ENCODE results near the gene ZNF385B.

Gene ZNF385B

GRCh38 chr2:179824961-179825360 is 36.5 kb downstream of the ZNF385B start:
- Histone ChIP-seq H3K79me2 (ENCODE audit: low read length) (no peaks in the 10 kb centered on the region), H2AFZ (ENCODE audit: low read length) (no peak overlapping the region), H3K4me2 (ENCODE audit: low read depth, low read length) (no peak overlapping the region), H3K4me3 (ENCODE audit: low read length) (no peak overlapping the region), H3K4me1 (ENCODE audit: low read length) (no peaks in the 10 kb centered on the region), H3K27ac (ENCODE audit: low read length) (no peak overlapping the region), H4K20me1 (ENCODE audit: insufficient read depth, low read length) (no peaks in the 10 kb centered on the region), H3K9me2 (replicated peaks; ENCODE audit: insufficient read depth, low read length) (no peaks in the 10 kb centered on the region), H3K9ac (ENCODE audit: low read length) (no peak overlapping the region), H3F3A (ENCODE audit: insufficient read depth, low read length) (no peaks in the 10 kb centered on the region), H3K27me3 (replicated peaks; ENCODE audit: insufficient read depth, low read length) (no peaks in the 10 kb centered on the region), H3K36me3 (replicated peaks; ENCODE audit: insufficient read depth, low read length) (no peaks in the 10 kb centered on the region), H3K9me3 (replicated peaks; ENCODE audit: insufficient read depth, low read length) (no peaks in the 10 kb centered on the region)
- no peak for DNase-seq
- TF ChIP-seq EZH2phosphoT487 (IDR thresholded peaks at IDR 0.05; ENCODE audit: low read length) (no peak), EZH2 (optimal IDR thresholded peaks at IDR 0.05; ENCODE audit: low read depth, low read length) (no peak), CTCF (IDR thresholded peaks at IDR 0.05; ENCODE audit: low read length) (no peak)

DNA sequence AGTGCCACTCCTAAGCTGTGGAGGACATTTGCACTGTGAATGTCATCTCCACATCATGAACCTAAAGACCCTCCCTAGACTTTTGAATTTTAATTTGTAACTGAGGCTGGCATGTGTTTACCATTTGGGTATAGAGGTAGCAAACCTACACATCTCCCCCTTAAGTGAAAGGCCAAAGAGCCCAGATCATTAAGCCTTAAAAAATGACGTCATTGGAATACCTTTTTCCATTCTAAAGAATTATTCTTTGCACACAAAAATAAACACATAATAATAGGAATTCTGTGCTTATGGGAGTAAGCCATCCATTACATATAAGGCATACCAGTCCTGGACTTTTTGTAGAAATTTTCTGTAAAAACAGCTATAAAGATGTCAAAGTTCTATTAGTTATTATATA is 38.9 kb downstream of the ZNF385B start:
- H3K4me2 ChIP-seq (ENCODE audit: low read depth, low read length) = no peak overlapping the region
- H3K9me3 ChIP-seq (replicated peaks; ENCODE audit: insufficient read depth, low read length) = no peaks in the 10 kb centered on the region
- H3K79me2 ChIP-seq (ENCODE audit: low read length) = no peaks in the 10 kb centered on the region
- no peaks in the 10 kb centered on the region for H3K36me3 ChIP-seq (replicated peaks; ENCODE audit: insufficient read depth, low read length)
- no peak overlapping the region for H2AFZ ChIP-seq (ENCODE audit: low read length)
- no peaks in the 10 kb centered on the region for H3K9me2 ChIP-seq (replicated peaks; ENCODE audit: insufficient read depth, low read length)
- no peak for TF ChIP-seq EZH2 (optimal IDR thresholded peaks at IDR 0.05; ENCODE audit: low read depth, low read length)
- TF ChIP-seq EZH2phosphoT487 (IDR thresholded peaks at IDR 0.05; ENCODE audit: low read length) = no peak
- no peak for TF ChIP-seq CTCF (IDR thresholded peaks at IDR 0.05; ENCODE audit: low read length)
- H3K9ac ChIP-seq (ENCODE audit: low read length) = no peak overlapping the region
- H4K20me1 ChIP-seq (ENCODE audit: insufficient read depth, low read length) = no peaks in the 10 kb centered on the region
- H3K27me3 ChIP-seq (replicated peaks; ENCODE audit: insufficient read depth, low read length) = no peaks in the 10 kb centered on the region
- no peaks in the 10 kb centered on the region for H3F3A ChIP-seq (ENCODE audit: insufficient read depth, low read length)
- DNase-seq = no peak
- H3K27ac ChIP-seq (ENCODE audit: low read length) = no peak overlapping the region
- no peak overlapping the region for H3K4me3 ChIP-seq (ENCODE audit: low read length)
- H3K4me1 ChIP-seq (ENCODE audit: low read length) = no peaks in the 10 kb centered on the region

DNA sequence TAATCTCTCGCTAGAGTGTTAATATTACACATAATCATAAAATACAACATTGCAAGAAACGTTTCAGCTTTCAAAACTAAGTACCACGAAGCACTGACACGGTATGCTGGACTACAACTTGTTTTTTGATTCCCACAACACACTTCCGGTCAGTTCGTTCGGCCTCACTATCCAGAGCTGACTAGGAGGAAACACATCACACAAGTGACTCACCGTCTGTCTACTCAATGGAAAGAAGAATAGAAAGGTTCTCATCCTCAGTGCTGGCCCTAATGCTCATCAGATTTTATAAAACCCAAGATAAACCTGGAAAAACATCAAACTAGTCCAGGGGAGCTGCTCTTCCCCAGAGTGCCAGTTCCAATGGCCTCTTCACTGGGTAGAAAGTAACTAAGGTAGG is 42.9 kb downstream of the ZNF385B start:
- Histone ChIP-seq H3K4me2 (ENCODE audit: low read depth, low read length) (no peak overlapping the region), H3K27me3 (replicated peaks; ENCODE audit: insufficient read depth, low read length) (no peaks in the 10 kb centered on the region), H3K9ac (ENCODE audit: low read length) (no peak overlapping the region), H2AFZ (ENCODE audit: low read length) (no peak overlapping the region), H3K4me1 (ENCODE audit: low read length) (no peaks in the 10 kb centered on the region), H3K9me2 (replicated peaks; ENCODE audit: insufficient read depth, low read length) (no peaks in the 10 kb centered on the region), H3K36me3 (replicated peaks; ENCODE audit: insufficient read depth, low read length) (no peaks in the 10 kb centered on the region), H3K4me3 (ENCODE audit: low read length) (no peak overlapping the region), H4K20me1 (ENCODE audit: insufficient read depth, low read length) (no peaks in the 10 kb centered on the region), H3K9me3 (replicated peaks; ENCODE audit: insufficient read depth, low read length) (no peaks in the 10 kb centered on the region), H3F3A (ENCODE audit: insufficient read depth, low read length) (no peaks in the 10 kb centered on the region), H3K79me2 (ENCODE audit: low read length) (no peaks in the 10 kb centered on the region), H3K27ac (ENCODE audit: low read length) (no peak overlapping the region)
- DNase-seq = no peak
- no peak for TF ChIP-seq EZH2phosphoT487 (IDR thresholded peaks at IDR 0.05; ENCODE audit: low read length)
- no peak for TF ChIP-seq CTCF (IDR thresholded peaks at IDR 0.05; ENCODE audit: low read length)
- no peak for TF ChIP-seq EZH2 (optimal IDR thresholded peaks at IDR 0.05; ENCODE audit: low read depth, low read length)

All from MM.1S (cell line).